GM12801 (cell line): Measurements from ENCODE around the gene WDR90.

Source experiments
- CTCF ChIP-seq: IDR thresholded peaks from one replicate; pipeline ENCODE4 v1.5.1; 2011; ENCODE audit warnings: control low read depth; ENCODE audit not compliant: insufficient read length; ENCODE audit errors: extremely low read depth

The WDR90 gene

GRCh38 chr16:621526-622105 lies 27.5 kb upstream of the WDR90 start:
- no peak for TF ChIP-seq CTCF

DNA sequence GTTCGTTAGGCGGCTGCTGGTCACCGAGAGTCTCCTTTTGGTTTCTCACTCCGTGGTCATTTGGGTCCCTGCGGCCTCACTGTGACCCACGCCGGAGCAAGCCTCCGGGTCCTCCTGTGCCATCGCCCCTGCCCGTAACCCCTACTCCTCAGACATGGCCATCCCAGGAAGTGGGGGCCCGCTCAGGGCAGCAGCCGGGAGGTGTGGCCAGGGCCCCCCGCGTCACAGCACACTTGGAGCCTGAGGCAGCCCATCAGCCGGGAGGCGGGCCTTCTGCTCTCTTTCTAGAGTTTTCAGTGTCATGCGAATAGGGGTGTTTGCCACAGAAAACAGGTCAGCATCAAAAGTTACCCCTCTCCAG lies 26.3 kb upstream of the WDR90 start:
- TF ChIP-seq CTCF, result no peak

DNA sequence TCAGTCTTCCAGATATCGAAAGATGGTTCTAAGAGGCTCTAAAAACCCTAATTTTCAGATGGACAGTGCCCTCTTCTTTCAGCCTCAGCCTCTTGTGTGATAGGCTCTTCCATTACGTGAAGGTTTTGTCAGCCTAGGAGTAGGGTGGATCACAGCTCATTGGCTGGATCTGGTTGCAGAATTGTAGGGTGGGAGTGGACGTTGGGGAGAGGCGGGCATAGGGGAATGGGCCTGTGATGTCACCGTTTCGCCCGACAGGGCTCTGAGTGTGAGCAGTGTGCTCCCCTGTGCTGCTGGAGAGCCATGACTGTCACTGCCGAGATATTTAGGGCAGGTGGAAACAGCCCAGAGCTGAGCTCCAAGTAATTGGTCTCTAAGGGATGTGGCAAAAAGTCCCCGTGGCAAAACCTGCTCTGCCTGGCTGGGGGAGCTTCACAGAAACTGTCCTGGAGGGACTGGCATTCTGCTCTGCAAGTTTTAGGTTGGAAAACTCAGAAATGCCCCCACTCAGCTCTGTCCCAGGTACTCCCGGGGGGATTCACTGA lies 24.6 kb upstream of the WDR90 start:
- TF ChIP-seq CTCF, result no peak

- TF ChIP-seq CTCF, result no peak
Observed at GRCh38 chr16:625117-625976, 23.8 kb upstream of the WDR90 start.

DNA sequence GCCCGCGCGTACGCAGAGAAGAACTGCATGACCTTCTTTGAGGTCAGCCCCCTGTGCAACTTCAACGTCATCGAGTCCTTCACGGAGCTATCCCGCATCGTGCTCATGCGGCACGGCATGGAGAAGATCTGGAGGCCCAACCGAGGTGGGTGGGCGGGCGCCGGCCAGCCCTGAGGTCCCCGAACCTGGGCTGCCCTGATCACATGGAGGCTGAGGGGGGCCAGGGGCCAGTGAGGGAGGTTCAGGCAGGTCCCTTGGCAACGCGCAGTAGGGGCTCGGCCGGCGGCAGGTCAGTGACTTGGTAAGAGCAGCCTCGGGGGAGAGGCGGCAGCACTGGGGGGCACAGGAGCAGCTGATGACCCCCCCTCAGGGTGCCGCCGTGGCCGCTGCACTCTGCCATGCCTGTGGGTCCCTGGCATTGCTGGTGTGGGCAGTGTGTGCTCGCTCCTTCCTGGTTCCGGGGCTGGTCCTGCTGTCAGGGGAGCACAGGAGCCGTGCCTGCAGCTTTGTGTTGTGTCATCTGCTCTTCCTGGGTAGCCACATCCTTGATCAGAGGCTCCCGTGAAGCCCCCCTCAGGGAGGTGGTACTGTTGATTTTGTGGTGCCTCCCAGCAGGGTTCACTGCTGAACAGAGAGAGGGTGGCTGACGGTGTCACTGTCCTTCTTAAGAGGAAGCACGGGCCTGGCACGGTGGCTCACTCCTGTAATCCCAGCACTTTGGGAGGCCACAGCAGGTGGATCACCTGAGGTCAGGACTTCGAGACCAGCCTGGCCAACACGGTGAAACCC lies 23.0 kb upstream of the WDR90 start:
- no peak for TF ChIP-seq CTCF

GRCh38 chr16:626787-627453 lies 22.2 kb upstream of the WDR90 start:
- TF ChIP-seq CTCF, result no peak
